T follicular helper cell (primary cell): ENCODE measurements around the gene CYP2A13.
"Not testable (repeated sequence)": the region's sequence is repeated elsewhere in the genome, so short reads cannot be mapped to it uniquely, and the experiment has no call there.

Source experiments
- DNase-seq: peaks from one replicate; pipeline ENCODE4 v3.0.0-alpha.2; 2020; ENCODE audit warnings: low read depth
- total RNA-seq, 2 experiments: gene quantifications; one replicate each; lab custom pipeline; 2026; lab: John Stamatoyannopoulos, UW

CYP2A13 gene
- total RNA-seq: 0 reads per million in 2 experiments

- no peak for DNase-seq
Observed at GRCh38 chr19:41088151-41088550, at the start of gene CYP2A13. TSS of gene CYP2A13 (plus strand) at chr19:41088451. CDS start at chr19:41088472, 21 bp downstream.

DNA sequence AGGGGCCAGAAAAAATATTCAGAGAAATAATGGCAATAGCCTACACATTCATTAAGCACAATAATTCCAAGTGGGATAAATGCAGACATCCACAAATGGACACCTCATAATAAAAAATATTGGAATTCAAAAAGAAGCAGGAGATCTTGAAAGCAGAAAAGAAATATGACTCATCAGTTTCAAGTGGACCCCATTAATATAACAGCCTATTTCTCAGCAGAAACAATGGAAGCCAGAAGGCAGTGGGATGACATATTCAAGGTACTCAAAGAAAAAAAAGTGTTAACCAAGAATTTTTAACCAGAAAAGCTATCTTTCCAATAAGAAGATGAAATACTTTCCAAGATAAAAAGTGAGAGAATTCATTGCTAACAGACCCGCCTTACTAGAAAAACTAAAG lies 48.4 kb upstream of the CYP2A13 start:
- DNase-seq: no peak

DNA sequence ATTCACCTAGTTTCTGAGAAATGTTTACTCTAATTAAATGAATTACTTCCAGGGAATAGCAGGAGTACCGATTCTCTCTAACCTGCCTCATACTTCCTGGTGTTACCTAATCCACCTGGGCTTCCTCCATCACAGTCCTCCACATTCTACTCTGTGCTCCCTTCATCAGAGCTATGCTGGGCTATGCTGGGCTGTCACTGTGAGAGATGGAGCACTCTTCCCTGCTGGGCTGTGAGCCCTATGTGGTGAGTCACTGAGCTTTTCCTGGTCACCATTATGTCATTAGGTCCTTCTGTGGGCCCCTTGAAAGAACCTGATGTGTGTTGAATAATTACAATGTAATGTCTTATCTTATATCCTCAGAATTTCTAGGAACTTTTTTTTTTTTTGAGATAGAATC lies 43.2 kb upstream of the CYP2A13 start:
- not testable (repeated sequence) for DNase-seq

DNA sequence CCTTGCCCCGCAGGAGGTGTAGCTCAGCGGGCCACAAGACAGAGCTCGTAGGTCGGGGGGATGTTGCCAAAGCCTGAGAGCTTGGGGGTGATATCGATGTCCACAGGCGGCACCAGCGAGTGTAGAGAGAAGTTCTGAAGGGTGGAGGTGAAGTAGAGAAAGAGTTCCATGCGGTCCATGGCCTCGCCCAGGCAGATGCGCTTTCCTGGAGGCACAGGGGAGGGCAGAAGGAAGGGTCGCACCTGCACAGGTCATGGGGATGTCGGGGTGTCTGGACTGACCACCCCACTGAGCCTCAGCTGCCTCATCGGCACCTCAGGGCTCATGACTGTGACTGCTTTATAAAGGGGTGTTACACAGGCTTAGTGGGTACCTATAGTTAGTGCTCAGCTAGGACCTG lies 37.8 kb upstream of the CYP2A13 start:
- no peak for DNase-seq

DNA sequence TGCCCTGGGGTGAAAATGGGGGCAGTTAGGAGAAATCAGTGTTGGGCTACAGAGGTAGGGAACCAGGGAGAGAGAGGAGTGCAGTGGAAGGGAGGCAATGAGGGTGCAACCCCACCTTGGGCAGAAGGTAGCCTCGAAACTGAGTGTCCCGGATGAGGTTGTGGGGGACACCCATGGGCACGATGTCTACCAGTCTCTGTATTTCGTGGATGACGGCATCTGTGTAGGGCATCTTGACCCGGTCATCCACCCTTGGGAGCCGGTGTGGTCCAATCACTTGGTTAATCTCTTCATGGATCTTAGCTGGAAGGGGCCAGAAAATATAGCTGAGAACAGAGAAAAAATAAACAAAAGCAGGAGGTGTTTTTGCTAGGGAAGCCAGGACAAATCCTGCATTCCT lies 36.1 kb upstream of the CYP2A13 start:
- not testable (repeated sequence) for DNase-seq

DNA sequence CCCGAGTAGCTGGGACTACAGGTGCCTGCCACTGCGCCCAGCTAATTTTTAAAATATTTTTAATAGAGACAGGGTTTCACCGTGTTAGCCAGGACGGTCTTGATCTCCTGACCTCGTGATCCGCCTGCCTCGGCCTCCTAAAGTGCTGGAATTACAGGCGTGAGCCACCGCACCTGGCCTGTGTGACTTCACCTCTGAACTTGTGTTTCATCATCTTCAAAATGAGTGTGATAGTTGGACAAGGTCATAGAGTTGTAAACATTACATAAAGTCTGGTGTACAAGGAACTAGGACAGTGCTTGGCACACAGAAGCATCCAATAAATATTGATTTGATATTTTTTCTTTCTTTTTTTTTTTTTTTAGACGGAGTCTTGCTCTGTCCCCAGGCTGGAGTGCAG lies 34.9 kb upstream of the CYP2A13 start:
- not testable (repeated sequence) for DNase-seq

- DNase-seq: no peak
Observed at GRCh38 chr19:41064974-41065569, 23.2 kb upstream of the CYP2A13 start.

DNA sequence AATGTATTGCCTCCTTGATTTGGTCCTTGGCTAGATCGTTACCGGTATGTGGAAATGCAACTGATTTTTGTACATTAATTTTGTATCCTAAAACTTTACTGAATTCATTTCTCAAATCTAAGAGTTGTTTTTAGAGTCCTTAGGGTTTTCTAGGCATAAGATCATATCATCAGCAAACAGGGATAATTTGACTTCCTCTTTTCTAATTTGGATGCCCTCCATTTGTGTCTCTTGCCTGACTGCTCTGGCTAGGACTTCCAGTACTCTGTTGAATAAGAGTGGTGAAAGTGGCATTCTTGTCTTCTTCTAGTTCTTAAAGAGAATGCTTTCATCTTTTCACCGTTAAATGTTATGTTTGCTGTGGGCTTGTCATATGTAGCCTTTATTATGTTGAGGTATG lies 12.0 kb upstream of the CYP2A13 start:
- DNase-seq: no peak

DNA sequence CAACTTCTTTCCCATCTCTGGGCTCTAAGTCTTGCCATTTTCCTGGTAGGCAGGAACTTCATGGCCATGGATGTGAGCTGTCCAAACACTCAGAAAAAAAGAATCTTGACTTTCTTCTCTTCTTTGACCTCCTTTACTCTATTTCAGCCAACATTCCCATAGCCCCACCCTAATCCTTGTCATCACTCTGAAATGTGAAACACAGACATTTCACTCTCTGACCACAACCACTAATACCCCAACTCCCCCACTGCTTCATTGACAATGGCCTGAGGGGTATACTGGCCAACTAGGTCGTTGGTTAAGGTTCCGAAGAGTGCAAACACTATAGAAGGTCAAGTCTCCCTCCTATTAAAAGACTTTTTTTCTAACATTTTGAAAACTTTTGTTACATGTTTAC lies 4.7 kb upstream of the CYP2A13 start:
- DNase-seq: no peak

DNA sequence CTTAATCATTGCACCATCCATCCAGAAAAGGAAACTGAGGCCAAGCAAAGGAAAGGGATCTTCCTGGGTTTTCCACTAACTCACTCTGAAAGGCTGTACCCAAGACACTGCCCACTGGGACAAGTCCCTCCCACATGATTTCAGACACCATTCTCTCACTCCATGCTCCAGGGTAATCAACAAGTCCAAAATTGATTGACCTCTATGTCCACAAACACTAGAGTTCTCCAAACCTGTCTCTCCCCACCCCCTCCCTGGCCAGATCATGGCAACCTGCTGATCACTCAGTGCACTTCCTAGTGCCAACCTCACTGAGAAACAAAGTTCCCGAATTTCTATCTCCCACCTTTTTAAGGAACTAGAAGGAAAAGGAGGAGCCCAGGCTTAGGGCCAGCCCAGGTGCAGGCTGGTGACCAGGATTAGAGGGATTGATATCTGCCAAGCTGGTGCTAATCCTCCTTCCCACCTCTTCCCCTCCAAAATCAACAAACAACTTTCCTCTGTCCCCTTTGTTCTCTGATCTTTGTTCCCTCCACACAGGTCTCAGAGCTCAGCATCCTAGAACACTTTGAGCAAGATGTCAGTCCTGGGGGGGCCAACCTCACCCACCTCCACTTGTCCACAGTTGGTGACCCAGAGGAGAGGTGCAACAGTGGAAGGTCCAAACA lies 2.4 kb upstream of the CYP2A13 start:
- no peak for DNase-seq

DNA sequence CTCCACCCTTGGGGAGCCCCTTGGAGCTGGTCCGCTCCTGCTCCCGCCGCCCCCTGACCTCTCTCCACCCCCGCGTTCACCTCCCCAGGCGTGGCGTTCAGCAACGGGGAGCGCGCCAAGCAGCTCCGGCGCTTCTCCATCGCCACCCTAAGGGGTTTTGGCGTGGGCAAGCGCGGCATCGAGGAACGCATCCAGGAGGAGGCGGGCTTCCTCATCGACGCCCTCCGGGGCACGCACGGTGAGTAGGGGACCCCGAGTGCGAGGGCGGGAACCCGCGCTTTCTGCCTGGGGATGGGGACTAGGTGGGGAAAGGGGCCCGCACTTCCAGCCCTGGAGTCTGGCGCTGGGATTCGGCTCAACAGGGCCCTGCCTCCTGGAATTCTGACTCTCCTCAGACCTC lies 1.7 kb downstream of the CYP2A13 start:
- no peak for DNase-seq

DNA sequence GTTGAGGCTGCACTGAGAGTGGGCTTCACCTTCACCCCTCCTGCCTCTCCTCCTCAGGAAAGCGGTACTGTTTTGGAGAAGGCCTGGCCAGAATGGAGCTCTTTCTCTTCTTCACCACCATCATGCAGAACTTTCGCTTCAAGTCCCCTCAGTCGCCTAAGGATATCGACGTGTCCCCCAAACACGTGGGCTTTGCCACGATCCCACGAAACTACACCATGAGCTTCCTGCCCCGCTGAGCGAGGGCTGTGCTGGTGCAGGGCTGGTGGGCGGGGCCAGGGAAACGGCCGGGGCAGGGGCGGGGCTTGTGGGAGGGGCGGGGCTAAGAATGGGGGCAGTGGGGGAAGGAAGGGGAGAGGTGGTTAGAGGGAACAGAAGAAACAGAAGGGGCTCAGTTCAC lies 7.5 kb downstream of the CYP2A13 start:
- no peak for DNase-seq

GRCh38 chr19:41096353-41096752 lies 8.1 kb downstream of the CYP2A13 start:
- no peak for DNase-seq

DNA sequence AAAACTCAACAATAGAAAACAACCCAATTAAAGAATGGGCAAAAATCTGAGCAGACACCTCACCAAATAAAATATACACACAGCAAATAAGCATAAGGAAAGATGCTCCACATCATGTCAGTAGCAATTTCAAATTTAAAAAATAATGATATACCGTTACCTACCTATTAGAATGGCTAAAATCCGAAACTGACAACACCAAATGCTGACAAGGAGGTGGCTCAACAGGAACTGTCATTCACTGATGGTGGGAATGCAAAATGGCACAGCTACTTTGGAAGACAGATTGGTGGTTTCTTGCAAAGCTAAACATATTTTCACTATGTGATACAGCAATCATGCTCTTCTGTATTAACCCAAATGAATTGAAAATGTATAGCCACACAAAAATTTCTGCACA lies 9.1 kb downstream of the CYP2A13 start:
- DNase-seq: no peak

- DNase-seq: no peak
Observed at GRCh38 chr19:41098762-41099161, 10.5 kb downstream of the CYP2A13 start.

GRCh38 chr19:41102210-41102609 lies 14.0 kb downstream of the CYP2A13 start:
- DNase-seq: not testable (repeated sequence)

DNA sequence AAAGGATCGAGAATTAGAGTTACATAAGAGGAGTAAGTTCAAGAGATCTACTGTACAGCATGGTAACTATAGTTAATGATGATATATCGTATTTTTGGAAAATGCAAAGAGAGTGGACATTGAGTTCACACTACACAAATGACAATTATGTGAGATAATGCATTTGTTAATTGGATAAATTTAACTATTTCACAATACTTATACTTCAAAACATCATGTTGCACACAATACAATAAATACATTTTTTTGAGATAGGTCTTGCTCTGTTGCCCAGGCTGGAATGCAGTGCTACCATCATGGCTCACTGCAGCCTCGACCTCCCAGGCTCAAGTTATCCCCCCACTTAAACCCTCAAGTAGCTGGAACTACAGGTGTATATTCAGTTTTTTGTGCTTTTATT lies 17.9 kb downstream of the CYP2A13 start:
- no peak for DNase-seq

DNA sequence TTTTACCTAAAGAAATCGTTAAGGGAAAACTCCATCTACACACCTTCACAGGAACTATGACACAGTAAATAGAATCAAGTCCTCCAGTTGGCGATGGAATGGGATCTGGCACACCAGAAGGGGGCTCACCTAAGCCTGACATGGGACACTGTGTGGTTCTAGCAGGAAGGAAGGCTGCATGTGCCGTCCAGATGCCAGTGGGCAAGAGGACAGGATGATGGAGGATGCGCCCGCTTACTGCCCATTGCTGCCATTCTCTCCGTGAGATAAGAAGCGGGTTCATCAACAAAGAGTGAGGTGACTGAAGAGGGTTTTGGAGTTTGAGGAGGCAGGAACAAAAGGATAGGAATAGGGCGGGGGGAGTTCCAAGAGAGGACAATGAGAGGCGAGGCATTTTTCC lies 23.0 kb downstream of the CYP2A13 start:
- DNase-seq: no peak

GRCh38 chr19:41111750-41112295 lies 23.6 kb downstream of the CYP2A13 start:
- no peak for DNase-seq

DNA sequence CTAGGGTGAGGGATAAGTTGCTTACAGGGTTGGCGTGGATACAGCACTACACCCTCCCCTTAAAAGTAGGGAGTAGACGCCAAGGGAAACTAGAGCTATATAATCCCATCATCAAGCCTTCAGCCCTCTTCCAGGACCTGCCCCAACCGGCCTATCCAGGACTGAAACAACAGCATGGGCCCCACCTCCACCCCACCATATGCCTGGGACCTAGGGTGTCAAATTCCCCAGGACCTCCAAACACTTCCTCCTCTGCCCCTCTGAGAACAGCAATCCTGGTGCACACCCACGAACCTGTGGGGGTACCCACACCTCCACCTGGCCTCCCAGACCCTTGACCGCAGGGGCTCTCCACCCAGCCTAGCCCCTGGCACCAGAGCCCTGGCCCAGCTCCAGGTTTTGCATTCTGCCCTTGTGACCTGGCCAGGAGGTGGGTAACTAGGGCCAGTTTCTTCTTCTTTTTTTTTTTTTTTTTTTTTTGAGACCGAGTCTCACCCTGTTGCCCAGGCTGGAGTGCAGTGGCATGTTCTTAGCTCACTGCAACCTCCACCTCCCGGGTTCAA lies 24.6 kb downstream of the CYP2A13 start:
- DNase-seq: no peak

DNA sequence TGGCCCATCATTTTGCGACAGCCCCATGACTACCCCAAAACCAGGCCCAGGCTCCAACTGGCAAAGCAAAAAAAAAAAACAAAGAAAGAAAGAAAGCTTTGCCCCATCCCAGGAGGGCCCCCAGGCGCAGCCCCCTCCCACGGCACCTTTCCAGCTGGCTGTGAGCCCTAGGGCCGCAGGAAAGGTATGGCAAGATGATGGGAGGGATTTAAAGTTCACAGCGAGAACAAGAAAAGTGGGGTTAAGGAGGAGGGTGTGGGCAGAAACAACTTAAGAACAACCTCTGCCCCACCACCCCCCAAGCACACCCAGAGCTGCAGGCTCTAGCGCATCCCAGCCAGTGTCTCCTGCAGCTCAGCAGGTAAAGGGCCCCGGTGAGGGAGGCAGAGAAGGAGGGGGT lies 25.9 kb downstream of the CYP2A13 start, which contains the start of gene CYP2F1:
CYP2F1 (plus strand) TSS at position 301 of the 400 bp plus-strand sequence. CDS start 1,757 bp downstream, outside the sequence.
- no peak for DNase-seq

- no peak for DNase-seq
Observed at GRCh38 chr19:41116261-41116660, 28.0 kb downstream of the CYP2A13 start.
